RWPE1 (cell line): Measurements from ENCODE around the gene ZNF212.

Experiments used
- CTCF ChIA-PET: fragments of 350-600 bp; sonication (Branson Sonifier 250); formaldehyde crosslinking; extraction: SDS; loops from one replicate; lab custom pipeline; 2021; lab: Yijun Ruan, JAX
- POLR2A ChIA-PET: fragments of 400-600 bp; formaldehyde crosslinking; extraction: SDS; loops from one replicate; lab custom pipeline; 2020; ENCODE audit warnings: antibody characterized with exemption; ENCODE audit not compliant: low non-redundant PET; lab: Yijun Ruan, JAX
- DNase-seq: peaks from one replicate; pipeline ENCODE4 v3.0.0; 2012; ENCODE audit warnings: low spot score
- H3K27ac ChIP-seq: fragments of 450-650 bp; 2 replicates; pipeline ENCODE4 v1.5.1; 2017
- CTCF ChIP-seq: fragments of 450-650 bp; conservative IDR thresholded peaks from 2 replicates; pipeline ENCODE4 v1.5.1; 2017; ENCODE audit warnings: low read depth, mild to moderate bottlenecking

ZNF212 gene

GRCh38 chr7:149296368-149296767 lies 56.9 kb downstream of the ZNF212 start:
- ChIA-PET POLR2A (no interaction called here), CTCF (no interaction called here)
- no peak for TF ChIP-seq CTCF
- no peak overlapping the region for H3K27ac ChIP-seq
- no peak for DNase-seq

- TF ChIP-seq CTCF = no peak
- DNase-seq = no peak
- CTCF ChIA-PET = no interaction called here
- no peak overlapping the region for H3K27ac ChIP-seq
- POLR2A ChIA-PET = no interaction called here
These were observed 57.7 kb downstream of the ZNF212 start for GRCh38 chr7:149297034-149297755.

GRCh38 chr7:149300620-149301285 lies 61.3 kb downstream of the ZNF212 start:
- ChIA-PET POLR2A (no interaction called here), CTCF (no interaction called here)
- TF ChIP-seq CTCF = no peak
- no peak overlapping the region for H3K27ac ChIP-seq
- no peak for DNase-seq

GRCh38 chr7:149302222-149302621 lies 62.8 kb downstream of the ZNF212 start:
- no peak for TF ChIP-seq CTCF
- no peak for DNase-seq
- CTCF ChIA-PET = no interaction called here
- POLR2A ChIA-PET = no interaction called here
- H3K27ac ChIP-seq = no peak overlapping the region

- no peak for DNase-seq
- TF ChIP-seq CTCF = no peak
- no peak overlapping the region for H3K27ac ChIP-seq
- ChIA-PET CTCF (no interaction called here), POLR2A (no interaction called here)
These were observed 63.4 kb downstream of the ZNF212 start for GRCh38 chr7:149302865-149303264.

- no peak for DNase-seq
- no peak for TF ChIP-seq CTCF
- ChIA-PET POLR2A (no interaction called here), CTCF (no interaction called here)
- no peak overlapping the region for H3K27ac ChIP-seq
These were observed 64.6 kb downstream of the ZNF212 start for GRCh38 chr7:149304006-149304405.
